GM21381 (cell line): ENCODE measurements around the gene AHCYL1.
A peak's percentile ranks its signal among the peaks of the same experiment; 100 is the strongest.

Experiments
- ATAC-seq: cut with Tn5 transposase; IDR thresholded peaks from one replicate; pipeline ENCODE4 v1.9.1; 2021; ENCODE audit warnings: mild to moderate bottlenecking, moderate library complexity; ENCODE audit not compliant: unreplicated experiment

Gene AHCYL1

GRCh38 chr1:110034451-110035235 is 50.1 kb downstream of the AHCYL1 start, which contains the start of gene STRIP1:
Gene STRIP1, plus strand, starts transcription at chr1:110034624. Its CDS starts 14 bp downstream, at chr1:110034638.
- ATAC-seq, result peak; percentile 78

- no peak for ATAC-seq
These were observed 50.7 kb downstream of the AHCYL1 start for GRCh38 chr1:110035236-110035752.

- no peak for ATAC-seq
These were observed 53.7 kb downstream of the AHCYL1 start for GRCh38 chr1:110038271-110038670.

GRCh38 chr1:110039641-110040040 is 55.1 kb downstream of the AHCYL1 start:
- no peak for ATAC-seq

GRCh38 chr1:110040548-110040947 is 56.0 kb downstream of the AHCYL1 start:
- ATAC-seq, result no peak

- ATAC-seq, result no peak
These were observed 58.5 kb downstream of the AHCYL1 start for GRCh38 chr1:110043016-110043415.

- no peak for ATAC-seq
These were observed 62.9 kb downstream of the AHCYL1 start for GRCh38 chr1:110047463-110047862.

GRCh38 chr1:110048240-110048639 is 63.7 kb downstream of the AHCYL1 start:
- no peak for ATAC-seq

- ATAC-seq, result no peak
These were observed 64.5 kb downstream of the AHCYL1 start for GRCh38 chr1:110048923-110049601.

- ATAC-seq, result no peak
These were observed 65.4 kb downstream of the AHCYL1 start for GRCh38 chr1:110049801-110050601.

- ATAC-seq, result no peak
These were observed 66.2 kb downstream of the AHCYL1 start for GRCh38 chr1:110050602-110051261.

- no peak for ATAC-seq
These were observed 66.7 kb downstream of the AHCYL1 start for GRCh38 chr1:110051262-110051648.

- no peak for ATAC-seq
These were observed 69.2 kb downstream of the AHCYL1 start for GRCh38 chr1:110053552-110054428.

GRCh38 chr1:110055493-110056284 is 71.1 kb downstream of the AHCYL1 start:
- ATAC-seq, result no peak

GRCh38 chr1:110056285-110056683 is 71.7 kb downstream of the AHCYL1 start:
- ATAC-seq, result no peak

- no peak for ATAC-seq
These were observed 72.2 kb downstream of the AHCYL1 start for GRCh38 chr1:110056776-110057175.

- no peak for ATAC-seq
These were observed 73.5 kb downstream of the AHCYL1 start for GRCh38 chr1:110057963-110058518.

- ATAC-seq, result no peak
These were observed 74.0 kb downstream of the AHCYL1 start for GRCh38 chr1:110058591-110058990.
